Testis (tissue), 2 donors: Measurements from ENCODE around the gene PTPRN2.

Source experiments
- CTCF ChIP-seq, 3 experiments: fragments of 450-650 bp in 2 of 3; fragments of 200-600 bp in 1 of 3; sonication (generic) in 1 of 3; IDR thresholded peaks; one replicate each; pipeline ENCODE4 v1.5.1; 2016 to 2019; ENCODE audit warnings: antibody characterized with exemption in 3 of 3, mild to moderate bottlenecking in 2 of 3, moderate library complexity in 1 of 3
- POLR2A ChIP-seq: fragments of 450-650 bp; IDR thresholded peaks from one replicate; pipeline ENCODE4 v1.6.1; 2017; ENCODE audit warnings: antibody characterized with exemption, mild to moderate bottlenecking, moderate library complexity

- no peak for TF ChIP-seq CTCF (IDR thresholded peaks at IDR 0.05)
- no peak for TF ChIP-seq POLR2A
Measured at GRCh38 chr7:157641866-157642265, 945.8 kb downstream of the PTPRN2 start.
